IgD-negative memory B cell (primary cell): ENCODE data around the gene OLFML1. TPM values are rescaled to one million over a fixed set of nuclear protein-coding genes. Genes with fewer than 3 reads are reported as not detected.

ENCODE experiments used
- H3K27ac Mint-ChIP-seq, 3 donors: one replicate each; pipeline ENCODE4 v1.8.0; 2020 to 2022; ENCODE audit warnings: mild to moderate bottlenecking in 3 of 3, mixed read lengths in 3 of 3, moderate library complexity in 1 of 3
- H3K27me3 Mint-ChIP-seq: one replicate; pipeline ENCODE4 v1.8.0; 2021; ENCODE audit warnings: mixed read lengths
- H3K36me3 Mint-ChIP-seq: one replicate; pipeline ENCODE4 v1.8.0; 2020; ENCODE audit warnings: mild to moderate bottlenecking, mixed read lengths
- H3K4me1 Mint-ChIP-seq, 3 donors: one replicate each; pipeline ENCODE4 v1.8.0; 2020 to 2022; ENCODE audit warnings: mixed read lengths in 3 of 3, mild to moderate bottlenecking in 1 of 3
- H3K4me3 Mint-ChIP-seq, 4 donors: one replicate each; pipeline ENCODE4 v1.8.0; 2020 to 2022; ENCODE audit warnings: mild to moderate bottlenecking in 4 of 4, mixed read lengths in 4 of 4, moderate library complexity in 3 of 4
- H3K9me3 Mint-ChIP-seq, 3 donors: one replicate each; pipeline ENCODE4 v1.8.0; 2020 to 2021; ENCODE audit warnings: mixed read lengths in 3 of 3, mild to moderate bottlenecking in 1 of 3
- polyA plus RNA-seq: library from polyadenylated mRNA; unstranded; fragments of 300-500 nt; fragmentation: Illumina TruSeq; gene quantifications from one replicate; pipeline ENCODE4 v1.2.3, GENCODE V29; 2021

Gene OLFML1
- polyA plus RNA-seq, 1 donor from 2014 or later = 0.08 TPM

GRCh38 chr11:7540830-7541555 is 55.7 kb downstream of the OLFML1 start:
- no peak overlapping the region for H3K4me3 Mint-ChIP-seq
- no peaks in the 10 kb centered on the region for H3K9me3 Mint-ChIP-seq
- no peaks in the 10 kb centered on the region for H3K36me3 Mint-ChIP-seq
- H3K27ac Mint-ChIP-seq = peak overlapping the region in 1 of 3 donors; percentile 75
- peaks cover 24 to 40% (median 28%) of the 10 kb centered on the region in 3 donors for H3K4me1 Mint-ChIP-seq
- H3K27me3 Mint-ChIP-seq = no peaks in the 10 kb centered on the region

- H3K4me3 Mint-ChIP-seq = no peak overlapping the region
- peak overlapping the region in 1 of 3 donors; percentile 66 for H3K27ac Mint-ChIP-seq
- peaks cover 14 to 28% (median 19%) of the 10 kb centered on the region in 3 donors for H3K4me1 Mint-ChIP-seq
- H3K27me3 Mint-ChIP-seq = no peaks in the 10 kb centered on the region
- no peaks in the 10 kb centered on the region for H3K36me3 Mint-ChIP-seq
- H3K9me3 Mint-ChIP-seq = no peaks in the 10 kb centered on the region
These were observed 58.0 kb downstream of the OLFML1 start for GRCh38 chr11:7543302-7543701.

DNA sequence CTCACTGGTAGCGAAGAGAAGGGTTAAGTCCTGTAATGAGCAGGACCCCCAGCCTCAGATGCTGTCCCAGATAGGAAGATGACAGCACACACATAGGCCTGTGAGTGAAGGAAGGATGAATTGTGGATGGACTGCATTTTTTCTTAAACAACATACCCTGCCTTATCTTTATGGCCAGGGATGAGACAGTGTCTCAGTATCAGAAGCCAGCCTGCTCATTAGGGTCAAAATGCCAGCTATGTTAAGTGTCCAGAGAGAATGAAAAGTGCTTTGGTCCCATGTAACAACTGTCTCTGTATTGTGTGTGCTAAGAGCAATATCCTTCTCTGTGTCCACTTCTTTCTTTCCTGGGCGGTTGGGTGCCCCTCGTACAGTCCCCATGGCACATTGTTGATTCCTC is 58.7 kb downstream of the OLFML1 start:
- peaks cover 12 to 30% (median 24%) of the 10 kb centered on the region in 3 donors for H3K4me1 Mint-ChIP-seq

DNA sequence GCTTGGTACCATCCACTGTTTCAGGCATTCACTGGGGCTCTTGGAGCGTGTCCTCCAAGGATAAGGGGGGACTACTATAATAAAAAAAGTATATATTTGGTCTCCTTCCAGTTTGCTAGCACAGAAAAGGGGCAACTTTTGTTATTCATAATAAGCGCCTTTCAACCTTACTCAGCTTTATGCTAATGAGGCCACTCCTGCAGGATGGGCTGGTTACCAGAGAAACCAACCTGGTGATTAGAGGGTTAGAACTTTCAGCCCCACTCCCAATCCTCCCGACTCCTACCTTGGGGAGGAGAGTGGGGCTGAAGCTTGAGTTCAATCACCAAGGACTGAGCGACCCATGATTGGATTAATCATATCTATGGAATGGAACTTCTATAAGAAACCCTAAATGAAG is 60.3 kb downstream of the OLFML1 start:
- H3K27ac Mint-ChIP-seq = no peak overlapping the region
- no peaks in the 10 kb centered on the region for H3K9me3 Mint-ChIP-seq
- no peaks in the 10 kb centered on the region for H3K36me3 Mint-ChIP-seq
- peak overlapping the region in 1 of 4 donors; percentile 44 for H3K4me3 Mint-ChIP-seq
- H3K27me3 Mint-ChIP-seq = no peaks in the 10 kb centered on the region
- peaks cover 12 to 32% (median 27%) of the 10 kb centered on the region in 3 donors for H3K4me1 Mint-ChIP-seq

More for the DNA sequence above, 58.7 kb downstream of the OLFML1 start:
- Mint-ChIP-seq H3K36me3 (no peaks in the 10 kb centered on the region), H3K27ac (no peak overlapping the region), H3K27me3 (no peaks in the 10 kb centered on the region), H3K4me3 (no peak overlapping the region), H3K9me3 (no peaks in the 10 kb centered on the region)

GRCh38 chr11:7546324-7546791 is 61.1 kb downstream of the OLFML1 start:
- Mint-ChIP-seq H3K9me3 (no peaks in the 10 kb centered on the region), H3K27me3 (no peaks in the 10 kb centered on the region), H3K4me3 (no peak overlapping the region), H3K4me1 (peaks cover 13 to 29% (median 22%) of the 10 kb centered on the region in 3 donors), H3K27ac (no peak overlapping the region), H3K36me3 (no peaks in the 10 kb centered on the region)

DNA sequence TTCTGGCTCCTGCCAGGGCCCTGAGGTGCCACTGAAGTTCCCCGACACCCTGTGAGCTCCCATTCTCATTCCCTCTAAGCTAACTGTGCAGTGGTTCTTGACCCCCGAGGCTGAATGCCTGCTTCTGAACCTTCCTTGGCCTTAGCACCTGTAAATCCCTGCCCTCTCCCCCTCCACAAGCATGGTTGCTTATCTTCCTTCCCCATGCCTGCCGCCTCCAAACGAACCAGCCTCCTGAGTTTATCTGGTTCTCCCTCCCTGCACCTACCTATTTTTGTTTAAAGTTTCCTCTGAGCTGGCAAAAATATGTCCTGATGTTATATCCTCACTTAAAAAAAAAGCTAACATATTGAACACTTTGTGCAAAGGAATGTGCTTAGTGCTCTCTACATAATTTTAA is 62.4 kb downstream of the OLFML1 start:
- no peaks in the 10 kb centered on the region for H3K9me3 Mint-ChIP-seq
- peak overlapping the region in 1 of 3 donors; percentile 61 for H3K27ac Mint-ChIP-seq
- H3K27me3 Mint-ChIP-seq = no peaks in the 10 kb centered on the region
- peaks cover 2% of the 10 kb centered on the region for H3K36me3 Mint-ChIP-seq
- H3K4me1 Mint-ChIP-seq = peaks cover 10 to 26% (median 19%) of the 10 kb centered on the region in 3 donors
- H3K4me3 Mint-ChIP-seq = no peak overlapping the region

DNA sequence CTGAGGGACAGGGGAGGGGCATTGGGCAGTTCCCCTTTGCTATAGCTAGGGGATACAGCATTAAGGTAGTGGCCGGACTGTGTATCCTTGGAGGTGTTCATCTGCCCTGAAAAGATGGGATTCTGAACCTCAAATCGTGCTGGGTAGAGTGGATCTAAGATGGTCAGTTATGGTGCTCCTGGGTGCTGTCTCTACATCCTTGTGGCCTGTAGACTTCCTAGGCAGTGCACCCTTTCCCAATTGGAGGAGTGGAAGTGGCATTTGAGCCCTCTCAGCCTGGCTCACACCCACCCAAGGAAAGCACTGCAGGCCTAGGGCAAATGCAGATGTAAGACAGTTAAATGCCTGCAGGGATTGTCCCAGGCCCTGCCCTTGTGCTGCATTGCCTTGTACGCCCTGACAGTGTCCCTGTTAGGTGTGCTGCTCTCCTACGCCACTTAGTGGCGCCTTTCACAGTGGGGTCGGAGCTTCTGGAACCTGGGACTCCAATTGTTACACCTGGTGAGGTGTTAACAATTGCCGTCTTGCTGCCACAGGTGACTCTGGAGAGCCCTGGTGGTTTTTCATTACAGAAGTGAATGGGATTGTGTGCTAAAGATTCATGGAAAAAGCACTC is 63.5 kb downstream of the OLFML1 start:
- Mint-ChIP-seq H3K27ac (peak overlapping the region in 2 of 3 donors; percentile 34 to 62), H3K36me3 (peaks cover 2% of the 10 kb centered on the region)

GRCh38 chr11:7549681-7550080 is 64.4 kb downstream of the OLFML1 start:
- no peaks in the 10 kb centered on the region for H3K27me3 Mint-ChIP-seq
- H3K4me3 Mint-ChIP-seq = no peak overlapping the region
- H3K9me3 Mint-ChIP-seq = no peaks in the 10 kb centered on the region
- H3K4me1 Mint-ChIP-seq = peaks cover 10 to 19% (median 18%) of the 10 kb centered on the region in 3 donors
- H3K36me3 Mint-ChIP-seq = peaks cover 2% of the 10 kb centered on the region
- H3K27ac Mint-ChIP-seq = no peak overlapping the region

More for the DNA sequence above, 63.5 kb downstream of the OLFML1 start:
- Mint-ChIP-seq H3K4me1 (peaks cover 10 to 21% (median 17%) of the 10 kb centered on the region in 3 donors), H3K9me3 (no peaks in the 10 kb centered on the region), H3K27me3 (no peaks in the 10 kb centered on the region), H3K4me3 (peak overlapping the region in 1 of 4 donors; percentile 29)

- Mint-ChIP-seq H3K4me3 (no peak overlapping the region), H3K27me3 (no peaks in the 10 kb centered on the region), H3K4me1 (peaks cover 12 to 16% (median 12%) of the 10 kb centered on the region in 3 donors), H3K27ac (no peak overlapping the region), H3K9me3 (no peaks in the 10 kb centered on the region), H3K36me3 (peaks cover 2% of the 10 kb centered on the region)
These were observed 66.3 kb downstream of the OLFML1 start for GRCh38 chr11:7551571-7551970.

DNA sequence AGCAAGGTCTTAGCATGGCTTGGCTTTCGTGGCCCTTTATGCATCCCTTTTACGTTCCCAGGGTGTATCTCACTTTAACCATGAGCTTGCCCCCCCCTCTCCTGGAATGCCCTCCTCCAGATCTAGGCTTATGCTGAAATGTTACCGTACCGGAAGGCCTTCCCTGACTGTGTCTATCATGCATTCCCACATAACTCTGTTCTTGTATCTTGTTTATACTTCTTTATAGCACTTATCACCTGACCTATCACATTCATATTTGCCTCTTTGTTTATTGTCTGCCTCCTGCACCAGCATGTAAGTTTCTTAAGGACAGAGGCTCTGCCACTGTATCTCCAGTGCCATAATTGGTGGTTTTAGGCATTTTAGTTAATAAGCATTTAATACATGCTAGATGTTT is 67.4 kb downstream of the OLFML1 start:
- Mint-ChIP-seq H3K27me3 (no peaks in the 10 kb centered on the region), H3K27ac (no peak overlapping the region), H3K4me1 (peaks cover 14 to 16% (median 16%) of the 10 kb centered on the region in 3 donors), H3K36me3 (peaks cover 4% of the 10 kb centered on the region), H3K9me3 (no peaks in the 10 kb centered on the region), H3K4me3 (no peak overlapping the region)

- Mint-ChIP-seq H3K27ac (no peak overlapping the region), H3K4me1 (peaks cover 8 to 16% (median 12%) of the 10 kb centered on the region in 3 donors), H3K9me3 (no peaks in the 10 kb centered on the region), H3K36me3 (peaks cover 4% of the 10 kb centered on the region), H3K27me3 (no peaks in the 10 kb centered on the region), H3K4me3 (no peak overlapping the region)
These were observed 69.9 kb downstream of the OLFML1 start for GRCh38 chr11:7555052-7555699.

DNA sequence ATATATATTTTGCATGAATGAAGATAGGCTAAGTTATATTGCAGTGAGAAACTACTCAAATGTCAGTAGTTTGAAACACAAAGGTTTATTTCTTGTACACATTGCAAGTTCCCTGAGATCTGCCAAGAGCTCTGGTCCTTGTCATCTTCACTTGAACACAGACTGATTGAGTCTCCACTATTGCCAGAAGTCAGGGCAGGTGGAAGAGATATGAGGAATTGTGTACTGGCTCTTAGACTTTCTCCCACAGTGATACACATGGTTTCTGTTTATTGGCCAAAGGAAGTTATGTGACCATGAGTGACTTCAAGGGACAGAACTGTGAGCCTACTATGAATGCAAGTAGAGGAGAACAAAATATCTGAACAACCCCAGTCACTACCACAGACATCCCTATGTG is 72.7 kb downstream of the OLFML1 start:
- H3K4me1 Mint-ChIP-seq = peaks cover 8 to 16% (median 9%) of the 10 kb centered on the region in 3 donors
- H3K27ac Mint-ChIP-seq = no peak overlapping the region
- no peaks in the 10 kb centered on the region for H3K9me3 Mint-ChIP-seq
- no peaks in the 10 kb centered on the region for H3K27me3 Mint-ChIP-seq
- peaks cover 3% of the 10 kb centered on the region for H3K36me3 Mint-ChIP-seq
- no peak overlapping the region for H3K4me3 Mint-ChIP-seq

- Mint-ChIP-seq H3K27me3 (no peaks in the 10 kb centered on the region), H3K36me3 (peaks cover 7% of the 10 kb centered on the region), H3K4me3 (no peak overlapping the region), H3K9me3 (no peaks in the 10 kb centered on the region), H3K4me1 (peaks cover 7 to 16% (median 9%) of the 10 kb centered on the region in 3 donors), H3K27ac (no peak overlapping the region)
These were observed 74.3 kb downstream of the OLFML1 start for GRCh38 chr11:7559398-7560283.
